Gastrocnemius medialis (tissue), 4 donors: ENCODE measurements around the gene LRRN2. TPM values are rescaled to one million over a fixed set of nuclear protein-coding genes. Genes with fewer than 3 reads are reported as not detected.

Experiments
- ATAC-seq, 2 donors: fragments of 150-250 bp; one replicate each; pipeline ENCODE4 v1.9.1; 2016
- DNase-seq, 2 donors: peaks; one replicate each; pipeline ENCODE4 v3.0.0-alpha.2; 2019
- H3K27ac ChIP-seq, 4 donors: fragments of 200-600 bp; sonication (generic); 1 replicate in 1 of 4; 2 replicates in 3 of 4; pipeline ENCODE4 v1.5.1; 2016 to 2018; ENCODE audit warnings: mild to moderate bottlenecking in 2 of 4, moderate library complexity in 1 of 4
- H3K27me3 ChIP-seq, 3 donors: fragments of 200-600 bp; sonication (generic) in 2 of 3; 1 replicate in 1 of 3; 2 replicates in 2 of 3; pipeline versions ENCODE4 v1.5.1 to v1.6.0; 2016 to 2019; ENCODE audit warnings: mild to moderate bottlenecking in 1 of 3, moderate library complexity in 1 of 3
- H3K36me3 ChIP-seq, 2 donors: fragments of 200-600 bp; sonication (generic) in 1 of 2; one replicate each; pipeline ENCODE4 v1.5.1; 2017 to 2018
- H3K4me1 ChIP-seq, 2 donors: fragments of 200-600 bp; sonication (generic) in 1 of 2; one replicate each; pipeline ENCODE4 v1.5.1; 2016 to 2017; ENCODE audit warnings: mild to moderate bottlenecking in 2 of 2
- H3K4me3 ChIP-seq, 4 donors: fragments of 200-600 bp; sonication (generic) in 3 of 4; 1 replicate in 1 of 4; 2 replicates in 3 of 4; pipeline ENCODE4 v1.5.1; 2016 to 2019; ENCODE audit warnings: mild to moderate bottlenecking in 2 of 4
- H3K9me3 ChIP-seq, 3 donors: fragments of 200-600 bp; sonication (generic) in 2 of 3; 1 replicate in 1 of 3; 2 replicates in 2 of 3; pipeline ENCODE4 v1.5.1; 2016 to 2019
- POLR2A ChIP-seq, 2 donors: fragments of 450-650 bp; IDR thresholded peaks; one replicate each; pipeline ENCODE4 v1.6.1; 2017; ENCODE audit warnings: antibody characterized with exemption in 2 of 2, mild to moderate bottlenecking in 2 of 2, moderate library complexity in 2 of 2
- in situ Hi-C, 4 donors: fragments of 200-750 bp; cut with MboI; loops; one replicate each; pipeline versions ENCODE4 v1.15.0 to v1.8.0; 2017; ENCODE audit warnings: low sequenced_read_pairs in 4 of 4
- intact Hi-C: fragments of 100-400 bp; cut with DNase I; formaldehyde crosslinking; loops from one replicate; pipeline ENCODE4 v1.15.1; 2023; ENCODE audit warnings: low total_unique reads
- total RNA-seq, 4 donors: library from RNA; depleted of rRNA; stranded (reverse); fragments of >200 nt; gene quantifications; one replicate each; pipeline versions ENCODE4 v1.1.0 to v1.2.3, GENCODE V29; 2016
- TF ChIP-seq, protein P1 (sequence below), 5 experiments: fragments of 450-650 bp in 3 of 5; fragments of 200-600 bp in 2 of 5; sonication (generic) in 2 of 5; IDR thresholded peaks in 4 of 5; conservative IDR thresholded peaks in 1 of 5; 1 replicate in 4 of 5; 2 replicates in 1 of 5; pipeline ENCODE4 v1.5.1; 2016 to 2019; ENCODE audit warnings: antibody characterized with exemption in 5 of 5, mild to moderate bottlenecking in 3 of 5, moderate library complexity in 3 of 5

The LRRN2 gene
- total RNA-seq, 4 donors from 2014 or later: 0.46 to 1.1 (median 0.93) TPM

DNA sequence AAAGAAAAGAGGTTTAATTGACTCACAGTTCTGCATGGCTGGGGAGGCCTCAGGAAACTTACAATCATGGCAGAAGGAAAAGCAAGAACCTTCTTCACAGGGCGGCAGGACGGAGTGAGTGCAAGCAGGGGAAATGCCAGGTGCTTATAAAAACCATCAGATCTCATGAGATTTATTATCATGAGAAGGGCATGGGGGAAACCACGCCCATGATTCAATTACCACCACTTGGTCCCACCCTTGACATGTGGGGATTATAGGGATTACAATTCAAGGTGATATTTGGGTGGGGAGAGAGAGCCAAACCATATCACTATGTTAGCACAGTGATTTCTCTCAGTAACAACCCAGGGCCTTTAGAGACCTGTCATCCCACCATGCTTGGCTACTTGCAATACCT, 39.9 kb downstream of the LRRN2 start:
- in situ Hi-C loops (no loop called here), intact Hi-C loops (no loop called here)
- Histone ChIP-seq H3K9me3 (no peaks in the 10 kb centered on the region), H3K27me3 (no peaks in the 10 kb centered on the region), H3K4me1 (no peaks in the 10 kb centered on the region), H3K36me3 (no peaks in the 10 kb centered on the region), H3K4me3 (no peak overlapping the region), H3K27ac (no peak overlapping the region)
- DNase-seq (no peak), ATAC-seq (no peak)
- TF ChIP-seq, protein P1, sequence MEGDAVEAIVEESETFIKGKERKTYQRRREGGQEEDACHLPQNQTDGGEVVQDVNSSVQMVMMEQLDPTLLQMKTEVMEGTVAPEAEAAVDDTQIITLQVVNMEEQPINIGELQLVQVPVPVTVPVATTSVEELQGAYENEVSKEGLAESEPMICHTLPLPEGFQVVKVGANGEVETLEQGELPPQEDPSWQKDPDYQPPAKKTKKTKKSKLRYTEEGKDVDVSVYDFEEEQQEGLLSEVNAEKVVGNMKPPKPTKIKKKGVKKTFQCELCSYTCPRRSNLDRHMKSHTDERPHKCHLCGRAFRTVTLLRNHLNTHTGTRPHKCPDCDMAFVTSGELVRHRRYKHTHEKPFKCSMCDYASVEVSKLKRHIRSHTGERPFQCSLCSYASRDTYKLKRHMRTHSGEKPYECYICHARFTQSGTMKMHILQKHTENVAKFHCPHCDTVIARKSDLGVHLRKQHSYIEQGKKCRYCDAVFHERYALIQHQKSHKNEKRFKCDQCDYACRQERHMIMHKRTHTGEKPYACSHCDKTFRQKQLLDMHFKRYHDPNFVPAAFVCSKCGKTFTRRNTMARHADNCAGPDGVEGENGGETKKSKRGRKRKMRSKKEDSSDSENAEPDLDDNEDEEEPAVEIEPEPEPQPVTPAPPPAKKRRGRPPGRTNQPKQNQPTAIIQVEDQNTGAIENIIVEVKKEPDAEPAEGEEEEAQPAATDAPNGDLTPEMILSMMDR (IDR thresholded peaks at IDR 0.05 in 4 of 5, conservative IDR thresholded peaks at IDR 0.05 in 1 of 5): no peak
- no peak for TF ChIP-seq POLR2A (IDR thresholded peaks at IDR 0.05)

DNA sequence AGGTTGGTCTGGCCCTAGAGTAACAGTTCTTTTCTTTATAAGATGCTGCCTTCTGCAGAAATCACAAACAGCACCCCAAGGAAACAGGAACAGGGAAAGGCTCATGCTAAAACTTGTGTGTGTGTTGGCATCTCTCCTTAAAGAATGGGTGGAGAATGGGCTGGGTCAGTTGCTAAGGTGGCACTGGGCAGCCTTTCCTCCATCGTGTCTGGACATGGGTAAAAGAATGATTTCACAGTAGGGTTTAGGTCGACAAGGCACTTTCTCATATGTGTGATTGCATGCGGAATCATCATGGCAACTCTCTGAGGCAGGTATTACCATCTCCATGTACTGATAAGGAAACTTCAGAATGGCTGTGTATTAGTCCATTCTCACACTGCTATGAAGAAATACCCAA, 40.3 kb downstream of the LRRN2 start:
- no peaks in the 10 kb centered on the region for H3K36me3 ChIP-seq
- no peaks in the 10 kb centered on the region for H3K9me3 ChIP-seq
- H3K27ac ChIP-seq: no peak overlapping the region
- H3K4me3 ChIP-seq: no peak overlapping the region
- TF ChIP-seq POLR2A (IDR thresholded peaks at IDR 0.05): no peak
- TF ChIP-seq, protein P1 (IDR thresholded peaks at IDR 0.05 in 4 of 5, conservative IDR thresholded peaks at IDR 0.05 in 1 of 5): no peak
- DNase-seq (no peak), ATAC-seq (no peak)
- no peaks in the 10 kb centered on the region for H3K4me1 ChIP-seq
- intact Hi-C loops (no loop called here), in situ Hi-C loops (no loop called here)
- no peaks in the 10 kb centered on the region for H3K27me3 ChIP-seq

DNA sequence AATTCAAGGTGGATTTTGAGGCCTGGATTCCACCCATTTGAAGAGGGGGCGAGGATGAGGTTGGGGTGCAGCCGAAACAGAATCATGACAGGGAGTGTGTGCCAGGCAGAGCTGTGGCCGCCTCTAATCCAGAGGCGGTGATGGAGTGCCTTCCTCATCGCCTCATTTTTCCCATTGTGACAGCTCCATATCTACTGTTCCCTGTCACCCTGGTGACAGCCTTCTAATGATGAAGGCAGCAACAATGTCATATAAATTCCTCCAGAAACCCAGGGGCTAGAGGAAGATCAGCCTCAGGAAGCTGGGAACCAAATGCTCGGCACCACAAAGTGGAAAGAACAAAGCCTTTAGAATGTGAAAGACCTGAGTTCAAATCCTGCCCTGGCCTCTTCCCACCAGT, 42.0 kb downstream of the LRRN2 start:
- ATAC-seq (no peak), DNase-seq (no peak)
- in situ Hi-C loops (no loop called here), intact Hi-C loops (no loop called here)
- H3K36me3 ChIP-seq: no peaks in the 10 kb centered on the region
- no peaks in the 10 kb centered on the region for H3K4me1 ChIP-seq
- TF ChIP-seq POLR2A (IDR thresholded peaks at IDR 0.05): no peak
- TF ChIP-seq, protein P1 (IDR thresholded peaks at IDR 0.05 in 4 of 5, conservative IDR thresholded peaks at IDR 0.05 in 1 of 5): no peak
- no peak overlapping the region for H3K27ac ChIP-seq
- no peaks in the 10 kb centered on the region for H3K27me3 ChIP-seq
- no peak overlapping the region for H3K4me3 ChIP-seq
- H3K9me3 ChIP-seq: no peaks in the 10 kb centered on the region

DNA sequence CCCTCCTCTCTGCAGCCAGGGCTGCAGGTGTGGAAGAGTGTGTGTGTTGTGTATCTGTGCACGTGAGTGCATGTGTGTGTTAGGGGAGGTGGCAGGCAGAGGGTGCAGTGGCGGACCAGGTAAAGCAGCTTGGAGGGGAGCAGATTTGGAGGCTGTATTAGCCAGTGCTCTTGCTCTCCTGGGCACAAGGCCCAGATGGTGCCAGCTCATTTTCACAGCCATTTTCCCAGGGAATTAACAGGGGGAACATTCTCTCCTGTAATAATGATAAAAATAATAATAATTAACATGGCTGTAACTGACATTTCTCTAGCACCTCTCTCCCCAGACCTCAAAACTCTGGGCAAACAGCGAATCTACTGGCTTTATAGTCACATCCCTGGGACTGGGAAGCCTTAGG, 43.6 kb downstream of the LRRN2 start:
- in situ Hi-C loops (no loop called here), intact Hi-C loops (no loop called here)
- Histone ChIP-seq H3K27ac (no peak overlapping the region), H3K9me3 (no peaks in the 10 kb centered on the region), H3K36me3 (no peaks in the 10 kb centered on the region), H3K27me3 (no peaks in the 10 kb centered on the region), H3K4me3 (no peak overlapping the region), H3K4me1 (no peaks in the 10 kb centered on the region)
- TF ChIP-seq POLR2A (IDR thresholded peaks at IDR 0.05): no peak
- TF ChIP-seq, protein P1 (IDR thresholded peaks at IDR 0.05 in 4 of 5, conservative IDR thresholded peaks at IDR 0.05 in 1 of 5): no peak
- ATAC-seq (no peak), DNase-seq (no peak)

DNA sequence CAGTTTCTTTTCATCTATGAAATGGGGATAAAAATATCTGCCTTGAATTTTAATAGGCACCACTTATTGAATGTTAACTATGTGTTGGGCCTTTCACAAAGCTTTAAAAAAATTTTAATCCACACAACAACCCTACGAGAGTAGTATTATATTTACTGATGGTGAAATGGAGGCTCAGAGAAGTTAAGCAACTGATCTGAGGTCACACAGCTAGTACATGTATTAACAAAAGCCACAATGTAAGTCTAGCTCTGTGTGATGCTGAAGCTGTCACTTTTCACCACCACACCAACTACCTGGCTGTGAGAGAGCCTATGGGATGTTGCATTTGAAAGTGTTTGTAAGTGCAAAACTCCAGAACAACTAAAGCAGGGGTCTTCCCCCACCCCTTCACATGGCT, 44.1 kb downstream of the LRRN2 start:
- DNase-seq: no peak
- Histone ChIP-seq H3K4me1 (no peaks in the 10 kb centered on the region), H3K9me3 (no peaks in the 10 kb centered on the region), H3K27me3 (no peaks in the 10 kb centered on the region), H3K27ac (no peak overlapping the region), H3K4me3 (no peak overlapping the region), H3K36me3 (no peaks in the 10 kb centered on the region)
- TF ChIP-seq, protein P1 (IDR thresholded peaks at IDR 0.05 in 4 of 5, conservative IDR thresholded peaks at IDR 0.05 in 1 of 5): no peak
- TF ChIP-seq POLR2A (IDR thresholded peaks at IDR 0.05): no peak
- intact Hi-C loops: no loop called here
- no peak for ATAC-seq
- in situ Hi-C loops: no loop called here
